Stimulated activated CD8-positive, alpha-beta memory T cell treated with anti-CD3 and anti-CD28 coated beads, Interleukin-12 subunit alpha, Interleukin-12 subunit beta, amount 100 ng/mL, for 24 hours (primary cell): ENCODE data around the gene RPS24.
A peak's percentile ranks its signal among the peaks of the same experiment; 100 is the strongest.

Experiments used
- DNase-seq: peaks from one replicate; pipeline ENCODE4 v3.0.0-alpha.2; 2020; ENCODE audit errors: extremely low read depth

The RPS24 gene

DNA sequence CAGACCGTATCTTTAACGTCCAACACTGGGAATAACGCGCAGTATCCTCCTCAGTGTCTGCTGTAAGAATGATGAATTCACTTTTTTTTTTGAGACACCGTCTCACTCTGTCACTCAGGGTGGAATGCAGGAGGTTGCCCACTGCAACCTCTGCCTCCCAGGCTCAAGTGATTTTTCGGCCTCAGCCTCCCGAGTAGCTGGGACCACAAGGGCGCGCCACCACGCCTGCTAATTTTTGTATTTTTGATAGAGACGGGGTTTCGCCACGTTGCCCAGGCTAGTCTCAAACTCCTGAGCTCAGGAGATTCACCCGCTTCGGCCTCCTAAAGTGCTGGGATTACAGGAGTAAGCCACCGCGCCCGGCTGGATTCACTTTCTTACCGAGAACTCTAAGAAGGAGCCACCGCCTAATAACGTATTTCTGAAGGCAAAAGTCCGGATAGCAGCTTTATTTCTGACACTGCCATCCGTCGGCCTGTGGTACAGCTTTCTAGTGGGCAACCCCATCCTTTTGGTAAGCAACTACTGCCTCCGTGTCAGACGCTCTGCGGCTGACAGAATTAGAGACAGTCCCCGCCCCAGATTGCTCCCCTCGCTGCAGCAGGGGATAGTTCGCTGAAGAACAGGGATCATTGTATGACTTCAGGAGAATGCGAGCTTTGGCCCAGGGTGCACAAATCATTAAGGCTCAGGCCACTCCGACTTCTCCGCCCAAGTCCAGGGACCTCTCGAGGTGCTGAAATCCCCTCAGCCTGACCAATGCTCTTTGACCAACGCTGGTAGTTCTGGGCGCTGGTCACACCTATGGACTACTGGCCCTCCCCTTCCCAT lies 5.0 kb upstream of the RPS24 start:
- no peak for DNase-seq

DNA sequence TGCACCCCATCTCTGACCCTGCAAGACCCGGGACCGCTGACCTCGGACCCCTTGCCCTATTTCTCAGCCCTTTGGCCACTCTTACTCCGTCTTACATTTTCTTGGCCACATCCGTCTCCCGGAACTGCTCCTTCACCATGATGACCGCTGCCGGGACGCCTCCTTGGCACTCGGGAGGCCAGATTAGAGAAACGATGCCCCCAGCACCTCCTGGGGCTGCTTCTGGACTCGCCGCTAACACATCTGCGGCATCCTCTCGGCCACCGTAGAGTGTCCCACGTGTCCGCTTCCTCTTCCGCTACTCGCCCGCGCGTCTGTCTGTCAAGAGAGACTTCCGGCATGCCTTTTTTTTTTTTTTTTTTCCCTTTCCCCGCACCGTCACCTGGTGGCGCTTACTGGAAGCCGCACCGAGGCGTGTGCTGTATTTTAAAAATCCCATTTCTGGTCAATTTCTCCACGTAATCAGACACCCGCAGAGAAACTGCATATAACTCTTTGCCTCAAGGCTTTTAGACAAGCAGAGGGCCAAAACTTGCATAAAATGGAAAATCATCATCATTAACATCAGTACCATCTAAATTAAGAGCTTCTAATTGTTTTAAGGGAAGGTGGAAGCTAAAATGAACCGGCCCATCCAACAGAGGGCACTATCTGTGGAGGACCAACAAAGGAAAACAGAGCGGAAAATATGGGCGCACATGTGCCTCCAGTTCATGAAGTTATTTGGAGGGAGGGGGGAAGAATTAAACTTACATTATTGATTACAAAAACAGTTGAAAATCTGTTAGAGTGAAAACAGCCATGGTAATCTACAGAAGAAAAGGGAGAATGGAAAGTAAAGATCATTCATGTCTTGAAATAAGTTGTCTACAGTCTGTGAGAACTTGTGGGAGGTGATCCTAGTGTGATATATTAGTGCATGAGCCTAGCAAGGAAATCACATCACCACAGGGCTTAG lies 4.1 kb upstream of the RPS24 start, which contains the start of gene POLR3A:
TSS of gene POLR3A (minus strand) at position 247 of the 958 bp plus-strand sequence. CDS start at position 139, 108 bp downstream.
- DNase-seq: peak; percentile 70

- DNase-seq: no peak
Measured at GRCh38 chr10:78033387-78033636, 351 bp upstream of the RPS24 start.

DNA sequence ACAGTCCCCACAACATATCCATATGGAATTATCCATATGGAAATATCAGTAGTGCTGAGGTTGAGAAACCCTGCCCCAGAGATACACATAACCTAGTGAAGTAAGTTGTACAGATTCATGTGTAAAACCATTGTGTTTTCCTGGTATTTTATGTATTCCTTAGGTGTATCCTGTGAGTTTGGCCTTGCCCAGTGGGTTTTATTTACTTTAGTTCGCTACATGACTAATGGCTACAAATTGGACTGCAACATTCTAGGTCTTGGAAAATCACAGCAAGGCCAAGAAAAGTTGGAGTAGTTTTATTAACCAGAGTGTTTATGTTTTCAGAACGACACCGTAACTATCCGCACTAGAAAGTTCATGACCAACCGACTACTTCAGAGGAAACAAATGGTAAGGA lies 1.4 kb downstream of the RPS24 start:
- no peak for DNase-seq

- no peak for DNase-seq
Measured at GRCh38 chr10:78035437-78035836, 1.8 kb downstream of the RPS24 start.

- DNase-seq: no peak
Measured at GRCh38 chr10:78035933-78036583, 2.4 kb downstream of the RPS24 start.

DNA sequence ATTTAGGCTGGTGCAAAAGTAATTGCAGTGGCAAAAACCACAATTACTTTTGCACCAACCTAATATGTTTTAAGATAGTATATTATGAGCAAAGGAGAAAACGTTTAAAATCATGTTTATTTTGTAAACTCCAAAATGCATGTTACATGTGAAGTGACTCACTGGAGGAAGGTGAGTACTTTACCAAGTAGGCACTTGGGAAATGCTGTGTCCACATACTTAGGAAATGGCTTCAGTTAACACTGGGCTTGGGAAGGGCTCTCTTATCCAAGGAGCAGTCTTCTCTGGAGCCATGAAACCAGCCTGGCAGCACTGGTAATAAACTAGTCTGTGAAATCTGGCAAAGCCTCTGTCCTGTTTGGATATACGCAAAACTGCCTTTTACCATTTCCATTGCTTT lies 4.4 kb downstream of the RPS24 start:
- no peak for DNase-seq

DNA sequence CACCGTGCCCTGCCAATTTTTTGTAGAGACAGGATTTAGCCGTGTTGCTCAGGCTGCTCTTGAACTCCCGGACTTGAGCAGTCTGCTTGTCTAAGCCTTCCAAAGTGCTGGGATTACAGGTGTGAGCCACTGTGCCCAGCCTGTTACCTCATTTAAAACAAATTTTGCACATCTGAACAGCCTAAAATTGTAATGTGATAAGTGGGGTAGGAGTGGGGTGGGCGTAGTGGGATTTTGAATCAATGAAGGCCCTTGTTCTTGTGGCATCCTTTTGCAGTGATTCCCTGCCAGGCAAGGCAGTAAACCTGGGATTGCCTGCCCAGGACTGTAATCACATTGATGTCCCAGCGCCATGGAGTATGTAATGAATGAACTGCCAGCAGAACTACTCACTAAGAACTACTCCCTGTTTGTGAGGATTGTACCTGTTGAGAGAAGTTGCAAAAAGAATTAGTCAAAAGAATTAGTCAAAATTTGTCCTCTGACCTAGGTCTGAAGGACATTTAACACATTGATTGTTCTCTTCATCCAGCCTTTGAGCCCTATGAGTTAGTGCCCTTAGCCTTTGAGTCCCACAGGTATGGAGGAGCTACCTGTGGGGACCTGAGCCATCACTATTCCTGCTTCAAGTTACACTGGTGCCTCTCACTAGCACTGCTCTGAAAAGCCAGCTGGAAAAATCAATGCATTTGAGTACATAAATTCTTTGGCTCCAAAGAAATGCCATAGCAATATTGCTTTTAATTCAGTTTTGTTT lies 5.3 kb downstream of the RPS24 start:
- no peak for DNase-seq

DNA sequence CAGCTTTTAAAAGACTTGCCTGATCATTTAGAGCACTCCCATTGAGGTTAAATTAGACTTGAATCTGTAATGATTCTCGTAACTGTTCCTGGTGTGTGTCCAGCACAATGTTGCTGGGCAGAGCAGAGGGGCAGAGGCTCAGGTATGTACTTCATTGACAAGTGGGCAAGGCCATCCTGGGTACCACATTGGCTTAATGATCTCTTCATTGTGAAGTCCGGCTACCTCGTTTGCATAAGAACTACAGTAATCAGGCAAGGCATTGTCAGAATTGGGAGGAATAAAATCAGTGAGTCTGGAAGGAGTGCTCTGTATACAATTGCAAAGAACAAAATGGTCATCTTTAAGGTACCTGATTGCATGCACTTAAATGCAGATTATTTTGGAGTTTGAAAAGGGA lies 6.1 kb downstream of the RPS24 start:
- no peak for DNase-seq

DNA sequence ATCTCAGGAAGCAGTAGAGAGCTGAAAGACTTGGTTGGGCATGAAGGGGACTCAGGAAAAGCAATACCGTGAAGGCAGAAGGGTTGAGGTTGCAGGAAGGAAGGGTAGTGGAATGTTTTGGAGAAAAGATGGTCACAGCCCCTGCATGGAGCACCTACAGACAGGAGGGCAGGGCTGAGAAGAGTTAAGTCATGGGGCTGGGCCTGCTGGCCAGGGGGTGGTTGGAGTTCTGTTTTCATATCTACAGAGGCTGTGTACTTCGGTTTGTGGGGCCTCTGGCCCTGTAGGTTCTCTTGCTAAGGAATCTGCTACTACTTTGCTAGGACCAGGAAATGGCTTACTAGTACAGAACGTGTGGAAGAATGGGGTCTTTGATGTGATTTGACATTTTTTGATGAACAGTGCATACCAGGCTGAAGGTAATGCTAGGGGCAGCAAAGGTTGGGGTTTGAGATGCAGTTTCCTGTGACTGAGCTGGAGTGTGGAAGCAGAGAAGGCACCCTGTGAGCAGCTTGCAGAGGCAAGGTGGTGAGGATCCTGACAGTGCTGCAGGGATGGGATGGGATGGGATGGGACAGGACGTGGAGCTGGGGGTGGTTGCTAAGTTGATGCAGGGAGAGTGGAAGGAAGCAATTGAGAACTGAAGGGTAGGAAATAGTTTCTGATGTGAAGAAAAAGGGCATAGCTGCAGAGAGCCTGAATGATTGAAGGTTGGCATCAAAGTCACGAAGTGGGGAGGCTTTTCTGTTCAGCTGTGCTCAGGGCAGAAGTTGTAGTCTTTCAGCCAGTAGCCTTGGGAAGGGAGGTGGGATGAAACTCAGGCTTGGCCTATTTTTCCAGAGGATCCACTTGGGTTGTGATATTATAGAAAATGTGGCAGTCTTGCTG lies 7.8 kb downstream of the RPS24 start:
- DNase-seq: no peak

- DNase-seq: no peak
Measured at GRCh38 chr10:78042058-78042751, 8.5 kb downstream of the RPS24 start.

DNA sequence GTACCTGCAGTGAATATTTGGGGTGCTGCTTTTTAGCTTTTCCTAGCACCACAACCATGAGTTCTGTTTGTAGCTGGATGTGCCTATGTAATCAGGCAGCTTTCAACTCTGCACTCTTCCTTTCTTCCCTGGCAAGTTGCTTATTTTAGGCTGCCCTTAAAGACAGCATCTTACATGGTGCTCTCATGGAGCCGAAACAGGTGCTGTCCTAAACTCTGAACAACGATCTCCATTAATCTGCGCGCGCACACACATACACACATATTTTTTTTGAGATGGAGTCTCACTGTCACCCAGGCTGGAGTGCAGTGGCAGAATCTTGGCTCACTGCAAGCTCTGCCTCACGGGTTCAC lies 9.1 kb downstream of the RPS24 start:
- DNase-seq: no peak

DNA sequence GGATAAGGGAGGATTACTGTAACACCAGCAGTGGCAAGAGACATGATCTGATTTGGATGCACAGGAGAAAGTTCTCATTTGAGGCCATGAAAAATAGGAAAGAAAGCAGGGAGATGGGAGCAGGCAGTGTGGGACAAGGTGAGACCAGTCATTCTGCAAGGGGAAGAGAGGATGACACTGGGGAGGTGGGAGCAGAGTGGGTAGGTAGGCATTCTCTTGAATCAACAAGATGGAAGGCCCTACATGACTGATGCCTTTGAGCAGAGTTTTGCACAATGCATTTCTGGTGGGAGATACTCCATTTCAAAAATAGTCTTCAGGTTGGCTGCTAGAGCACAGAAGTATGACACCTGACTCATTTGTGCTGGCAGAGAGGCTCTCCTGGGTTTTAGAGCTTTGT lies 10.5 kb downstream of the RPS24 start:
- DNase-seq: no peak

DNA sequence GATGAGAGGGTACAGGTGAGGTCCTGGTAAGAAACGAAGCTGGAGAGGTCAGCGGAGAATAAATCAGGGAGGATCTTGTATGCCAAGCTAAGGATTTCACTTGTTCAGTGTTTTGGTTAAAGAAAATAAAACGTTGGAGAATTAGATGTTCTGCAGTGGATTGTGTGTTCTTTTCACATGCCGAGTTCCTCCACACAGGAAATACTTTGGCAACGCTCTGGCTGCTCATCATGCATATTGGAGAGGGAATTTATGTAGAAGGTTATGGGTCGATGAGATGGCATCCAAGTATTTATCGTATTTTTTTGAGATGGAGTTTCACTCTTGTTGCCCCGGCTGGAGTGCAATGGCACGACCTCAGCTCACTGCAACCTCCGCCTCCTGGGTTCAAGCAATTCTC lies 11.0 kb downstream of the RPS24 start:
- no peak for DNase-seq

DNA sequence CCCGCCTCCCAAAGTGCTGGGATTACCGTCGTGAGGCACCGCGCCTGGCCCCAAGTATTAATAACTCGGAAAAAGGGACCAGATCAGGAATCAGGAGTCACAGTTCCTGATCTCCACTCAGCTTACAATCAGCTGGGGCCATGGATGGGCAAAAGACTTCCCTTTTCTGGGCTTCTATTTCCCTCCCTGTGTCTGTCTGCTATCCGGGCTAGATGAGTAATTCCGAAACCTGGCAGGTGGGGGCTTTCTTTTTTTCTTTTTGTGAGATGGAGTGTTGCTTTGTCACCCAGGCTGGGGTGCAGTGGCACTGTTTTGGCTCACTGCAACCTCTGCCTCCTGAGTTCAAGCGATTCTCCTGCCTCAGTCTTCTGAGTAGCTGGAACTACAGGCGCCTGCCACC lies 11.6 kb downstream of the RPS24 start:
- DNase-seq: no peak

- DNase-seq: no peak
Measured at GRCh38 chr10:78045856-78046255, 12.2 kb downstream of the RPS24 start.

GRCh38 chr10:78046711-78047269 lies 13.1 kb downstream of the RPS24 start:
- DNase-seq: no peak

DNA sequence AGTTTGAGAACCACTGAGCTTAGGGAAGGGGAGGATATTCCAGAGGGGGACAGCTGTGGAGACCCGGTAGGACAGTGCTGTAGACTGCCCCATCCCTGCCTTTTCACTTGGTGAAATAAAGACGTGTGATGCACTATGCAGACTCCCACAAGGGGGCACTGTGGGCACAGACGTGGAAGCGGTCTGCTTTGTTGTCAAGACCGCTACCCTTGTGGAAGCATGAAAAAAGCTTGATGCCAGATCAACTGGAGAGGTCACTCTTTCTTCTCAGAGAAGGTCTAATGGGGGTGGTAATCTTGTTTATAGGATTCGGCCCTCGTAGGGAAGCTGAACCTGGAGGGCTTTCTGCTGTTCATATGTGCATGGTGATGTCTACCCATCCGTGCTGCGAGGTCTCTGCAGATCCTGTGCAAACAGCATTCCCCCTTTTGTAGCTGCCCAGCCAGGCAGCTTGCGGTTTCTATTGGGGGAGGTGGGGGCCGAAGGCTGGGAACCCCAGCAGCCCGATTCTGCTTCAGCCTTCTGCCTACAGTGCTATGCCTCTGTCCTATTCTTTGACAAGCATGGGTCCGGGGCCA lies 13.7 kb downstream of the RPS24 start:
- peak; percentile 62 for DNase-seq

- no peak for DNase-seq
Measured at GRCh38 chr10:78049851-78050250, 16.2 kb downstream of the RPS24 start.
